CD8-positive, alpha-beta memory T cell (primary cell): Measurements from ENCODE around the gene ADSL. TPM values are rescaled to one million over a fixed set of nuclear protein-coding genes. Genes with fewer than 3 reads are reported as not detected.

ENCODE experiments used
- CTCF ChIA-PET: fragments of 350-600 bp; sonication (Branson Sonifier 250); formaldehyde crosslinking; loops from one replicate; lab custom pipeline; 2021; ENCODE audit warnings: antibody characterized with exemption; lab: Charles Lee
- POLR2A ChIA-PET: fragments of 350-600 bp; sonication (Branson Sonifier 250); formaldehyde crosslinking; loops from one replicate; lab custom pipeline; 2021; ENCODE audit warnings: antibody characterized with exemption; lab: Charles Lee
- DNase-seq, 5 donors: peaks; one replicate each; pipeline versions ENCODE4 v3.0.0 to v3.0.0-alpha.2; 2020 to 2022; ENCODE audit warnings: mixed read lengths in 1 of 5
- H3K27ac ChIP-seq: one replicate; pipeline ENCODE4 v1.7.0; 2013; ENCODE audit warnings: low read depth, mild to moderate bottlenecking, low read length, moderate library complexity
- H3K27me3 ChIP-seq: 2 replicates; pipeline ENCODE4 v1.7.0; 2013; ENCODE audit warnings: low read length, mild to moderate bottlenecking; ENCODE audit not compliant: insufficient read depth, poor library complexity, severe bottlenecking
- H3K36me3 ChIP-seq: 2 replicates; pipeline ENCODE4 v1.7.0; 2013; ENCODE audit warnings: mild to moderate bottlenecking, low read length, moderate library complexity; ENCODE audit not compliant: insufficient read depth
- H3K4me1 ChIP-seq: 2 replicates; pipeline ENCODE4 v1.7.0; 2013; ENCODE audit warnings: mild to moderate bottlenecking, low read length, moderate library complexity; ENCODE audit not compliant: insufficient read depth
- H3K4me3 ChIP-seq: 2 replicates; pipeline ENCODE4 v1.7.0; 2013; ENCODE audit warnings: mild to moderate bottlenecking, low read length
- H3K9me3 ChIP-seq: 2 replicates; pipeline ENCODE4 v1.7.0; 2013; ENCODE audit warnings: mild to moderate bottlenecking, low read length
- H3K27ac Mint-ChIP-seq, 8 donors: one replicate each; pipeline ENCODE4 v1.8.0; 2020 to 2021; ENCODE audit warnings: mixed read lengths in 8 of 8, mild to moderate bottlenecking in 6 of 8, inconsistent platforms in 3 of 8, moderate library complexity in 3 of 8
- H3K27me3 Mint-ChIP-seq, 2 donors: one replicate each; pipeline ENCODE4 v1.8.0; 2020 to 2021; ENCODE audit warnings: mixed read lengths in 2 of 2, mild to moderate bottlenecking in 1 of 2, moderate library complexity in 1 of 2
- H3K36me3 Mint-ChIP-seq, 3 donors: one replicate each; pipeline ENCODE4 v1.8.0; 2020 to 2021; ENCODE audit warnings: mixed read lengths in 3 of 3, inconsistent platforms in 1 of 3, mild to moderate bottlenecking in 1 of 3
- H3K4me1 Mint-ChIP-seq, 3 donors: one replicate each; pipeline ENCODE4 v1.8.0; 2020 to 2021; ENCODE audit warnings: mixed read lengths in 3 of 3, inconsistent platforms in 1 of 3, mild to moderate bottlenecking in 1 of 3
- H3K4me3 Mint-ChIP-seq, 7 donors: one replicate each; pipeline ENCODE4 v1.8.0; 2020 to 2021; ENCODE audit warnings: mixed read lengths in 7 of 7, mild to moderate bottlenecking in 6 of 7, moderate library complexity in 4 of 7, inconsistent platforms in 2 of 7
- H3K9me3 Mint-ChIP-seq, 5 donors: one replicate each; pipeline ENCODE4 v1.8.0; 2020 to 2022; ENCODE audit warnings: mixed read lengths in 5 of 5, mild to moderate bottlenecking in 3 of 5, moderate library complexity in 2 of 5, inconsistent platforms in 1 of 5
- polyA plus RNA-seq: library from polyadenylated mRNA; unstranded; fragments of 300-500 nt; fragmentation: Illumina TruSeq; gene quantifications from one replicate; pipeline ENCODE4 v1.2.3, GENCODE V29; 2021
- total RNA-seq, 2 experiments: library from RNA; stranded (reverse); gene quantifications; one replicate each; pipeline ENCODE4 v1.2.3, GENCODE V29; 2021

Gene ADSL
- total and polyA plus RNA-seq, 3 experiments from 2014 or later = 90.0 to 154 (median 151) TPM

- Mint-ChIP-seq H3K4me3 (no peak overlapping the region), H3K27ac (peak overlapping the region in 6 of 8 donors; percentile 17 to 96 (median 58)), H3K4me1 (peaks cover 91 to 100% (median 100%) of the 10 kb centered on the region in 3 donors), H3K27me3 (no peaks in the 10 kb centered on the region), H3K9me3 (no peaks in the 10 kb centered on the region), H3K36me3 (peaks cover 0 to 28% (median 18%) of the 10 kb centered on the region in 3 donors)
- ChIA-PET POLR2A (no interaction called here), CTCF (interaction anchor here (1.2 to 1.4 kb wide), 2 partner anchors 16 to 19 kb away, joined by 3 to 4 read pairs; no protein-coding TSS in a partner anchor)
- DNase-seq = no peak
- no peaks in the 10 kb centered on the region for H3K27me3 ChIP-seq
- no peak overlapping the region for H3K27ac ChIP-seq
- H3K4me1 ChIP-seq = peaks cover 97% of the 10 kb centered on the region
- no peaks in the 10 kb centered on the region for H3K36me3 ChIP-seq
- H3K4me3 ChIP-seq = no peak overlapping the region
- no peaks in the 10 kb centered on the region for H3K9me3 ChIP-seq
Measured at GRCh38 chr22:40329466-40329865, 16.8 kb upstream of the ADSL start.

DNA sequence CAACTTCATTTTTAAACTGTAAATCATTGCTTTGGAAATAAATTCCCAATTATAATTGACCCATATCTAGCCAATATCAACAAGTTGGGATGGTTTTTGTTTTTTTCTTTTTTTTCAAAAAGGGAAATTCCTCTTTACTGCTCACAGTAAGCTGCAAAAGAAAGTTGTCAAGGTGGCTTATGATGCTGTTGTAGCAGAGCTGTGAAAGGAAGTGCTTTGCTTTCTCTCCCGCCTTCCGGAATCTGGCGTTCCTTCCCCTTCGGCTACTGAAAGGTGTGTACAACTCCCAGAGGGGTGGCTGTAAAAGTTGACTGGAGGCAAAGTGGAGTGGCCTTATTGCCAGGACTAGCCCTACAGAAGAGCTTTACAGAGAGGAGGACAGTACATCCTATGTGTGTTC lies 16.2 kb upstream of the ADSL start:
- Mint-ChIP-seq H3K27me3 (no peaks in the 10 kb centered on the region), H3K4me3 (no peak overlapping the region), H3K27ac (peak overlapping the region in 6 of 8 donors; percentile 63 to 96 (median 75)), H3K36me3 (peaks cover 0 to 27% (median 18%) of the 10 kb centered on the region in 3 donors), H3K9me3 (no peaks in the 10 kb centered on the region), H3K4me1 (peaks cover 91 to 100% (median 100%) of the 10 kb centered on the region in 3 donors)
- no peaks in the 10 kb centered on the region for H3K36me3 ChIP-seq
- no peak overlapping the region for H3K4me3 ChIP-seq
- CTCF ChIA-PET = interaction anchor here (1.2 to 1.4 kb wide), 2 partner anchors 15 to 18 kb away, joined by 3 to 4 read pairs; no protein-coding TSS in a partner anchor
- DNase-seq = no peak
- peaks cover 98% of the 10 kb centered on the region for H3K4me1 ChIP-seq
- no peaks in the 10 kb centered on the region for H3K27me3 ChIP-seq
- POLR2A ChIA-PET = no interaction called here
- H3K27ac ChIP-seq = no peak overlapping the region
- H3K9me3 ChIP-seq = no peaks in the 10 kb centered on the region

DNA sequence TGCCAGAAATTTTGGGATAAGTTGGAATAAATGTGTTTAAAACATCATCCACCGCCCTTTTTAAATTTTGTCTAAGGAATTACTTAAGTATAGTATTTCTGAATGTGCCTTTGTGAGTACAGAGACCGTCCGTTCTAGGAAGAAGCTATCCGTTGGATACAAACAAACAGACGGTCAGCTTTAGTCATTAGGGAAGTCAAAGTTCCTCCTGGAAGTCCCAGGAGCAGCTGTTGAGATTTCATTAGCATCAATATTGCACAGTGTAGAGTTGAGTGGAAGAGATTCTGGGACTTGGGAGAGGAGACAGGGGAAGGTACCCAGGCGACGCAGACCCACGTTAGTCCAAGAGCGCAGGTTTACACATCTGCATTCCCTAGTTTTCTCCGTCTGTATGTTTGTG lies 15.7 kb upstream of the ADSL start:
- Mint-ChIP-seq H3K4me1 (peaks cover 90 to 100% (median 100%) of the 10 kb centered on the region in 3 donors), H3K4me3 (peak overlapping the region in 1 of 7 donors; percentile 10), H3K27me3 (no peaks in the 10 kb centered on the region), H3K27ac (peak overlapping the region in 5 of 8 donors; percentile 43 to 86 (median 79)), H3K36me3 (peaks cover 0 to 25% (median 18%) of the 10 kb centered on the region in 3 donors), H3K9me3 (no peaks in the 10 kb centered on the region)
- no peak overlapping the region for H3K27ac ChIP-seq
- H3K27me3 ChIP-seq = no peaks in the 10 kb centered on the region
- DNase-seq = no peak
- H3K4me1 ChIP-seq = peaks cover 98% of the 10 kb centered on the region
- no peak overlapping the region for H3K4me3 ChIP-seq
- ChIA-PET POLR2A (no interaction called here), CTCF (interaction anchor here (1.2 kb wide), 1 partner anchor 18 kb away, joined by 4 read pairs; no protein-coding TSS in a partner anchor)
- H3K36me3 ChIP-seq = no peaks in the 10 kb centered on the region
- no peaks in the 10 kb centered on the region for H3K9me3 ChIP-seq

GRCh38 chr22:40331706-40332105 lies 14.6 kb upstream of the ADSL start:
- POLR2A ChIA-PET = no interaction called here
- Histone ChIP-seq H3K36me3 (no peaks in the 10 kb centered on the region), H3K4me3 (no peak overlapping the region), H3K27ac (no peak overlapping the region), H3K27me3 (no peaks in the 10 kb centered on the region), H3K9me3 (no peaks in the 10 kb centered on the region), H3K4me1 (peaks cover 96% of the 10 kb centered on the region)
- DNase-seq = no peak
- no peaks in the 10 kb centered on the region for H3K9me3 Mint-ChIP-seq
- CTCF ChIA-PET = no interaction called here
- H3K27me3 Mint-ChIP-seq = no peaks in the 10 kb centered on the region
- peaks cover 90 to 100% (median 99%) of the 10 kb centered on the region in 3 donors for H3K4me1 Mint-ChIP-seq
- H3K4me3 Mint-ChIP-seq = peak overlapping the region in 3 of 7 donors; percentile 25 to 74 (median 37)
- H3K36me3 Mint-ChIP-seq = peaks cover 0 to 26% (median 19%) of the 10 kb centered on the region in 3 donors
- peak overlapping the region in 7 of 8 donors; percentile 54 to 95 (median 86) for H3K27ac Mint-ChIP-seq

DNA sequence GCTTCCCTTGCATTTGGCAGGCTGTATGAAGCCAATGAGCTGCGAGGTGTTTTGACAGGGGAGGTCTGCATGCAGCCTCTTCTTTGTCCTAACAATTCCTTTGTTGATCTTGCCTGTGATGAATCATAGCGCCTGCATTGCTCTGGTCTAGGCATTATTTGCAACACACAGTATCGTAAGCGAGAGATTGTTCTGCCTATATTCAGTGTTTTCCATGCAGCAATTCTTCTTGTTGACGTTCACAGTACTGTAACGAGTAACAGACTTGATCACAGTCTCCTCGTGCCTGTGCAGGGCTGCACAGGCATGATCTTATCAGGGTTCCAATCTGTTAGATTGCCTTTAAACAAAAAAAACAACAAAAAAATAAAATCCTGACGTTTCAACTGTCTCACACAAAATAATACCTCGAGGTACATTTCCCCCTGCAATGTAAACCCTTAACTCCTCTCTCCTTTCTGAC lies 13.9 kb upstream of the ADSL start:
- Mint-ChIP-seq H3K9me3 (no peaks in the 10 kb centered on the region), H3K27ac (peak overlapping the region; percentile 75 to 95 (median 86)), H3K36me3 (peaks cover 0 to 21% (median 16%) of the 10 kb centered on the region in 3 donors), H3K4me3 (peak overlapping the region; percentile 37 to 84 (median 67)), H3K27me3 (no peaks in the 10 kb centered on the region), H3K4me1 (peaks cover 87 to 100% (median 99%) of the 10 kb centered on the region in 3 donors)
- POLR2A ChIA-PET = no interaction called here
- Histone ChIP-seq H3K9me3 (no peaks in the 10 kb centered on the region), H3K27ac (no peak overlapping the region), H3K27me3 (no peaks in the 10 kb centered on the region), H3K36me3 (no peaks in the 10 kb centered on the region), H3K4me1 (peaks cover 96% of the 10 kb centered on the region), H3K4me3 (peak overlapping the region; percentile 16)
- peak in 2 of 5 donors; percentile 30 to 68 for DNase-seq
- CTCF ChIA-PET = no interaction called here

- DNase-seq = no peak
- Histone ChIP-seq H3K4me1 (peaks cover 80% of the 10 kb centered on the region), H3K27ac (no peak overlapping the region), H3K27me3 (no peaks in the 10 kb centered on the region), H3K4me3 (no peak overlapping the region), H3K9me3 (no peaks in the 10 kb centered on the region), H3K36me3 (no peaks in the 10 kb centered on the region)
- Mint-ChIP-seq H3K27me3 (no peaks in the 10 kb centered on the region), H3K4me1 (peaks cover 82 to 99% (median 99%) of the 10 kb centered on the region in 3 donors), H3K9me3 (no peaks in the 10 kb centered on the region), H3K4me3 (peak overlapping the region in 5 of 7 donors; percentile 58 to 81 (median 74)), H3K36me3 (peaks cover 0 to 19% (median 12%) of the 10 kb centered on the region in 3 donors), H3K27ac (peak overlapping the region; percentile 46 to 86 (median 74))
- POLR2A ChIA-PET = interaction anchor here (1.1 to 3.3 kb wide), 3 partner anchors 11 to 290 kb away, joined by 3 to 25 read pairs (median 6); no protein-coding TSS in a partner anchor
- CTCF ChIA-PET = interaction anchor here (1.4 to 3.8 kb wide), 2 partner anchors 11 to 14 kb away, joined by 6 to 17 read pairs; partner anchors contain the start of gene ADSL
Measured at GRCh38 chr22:40334060-40334459, 12.2 kb upstream of the ADSL start.

DNA sequence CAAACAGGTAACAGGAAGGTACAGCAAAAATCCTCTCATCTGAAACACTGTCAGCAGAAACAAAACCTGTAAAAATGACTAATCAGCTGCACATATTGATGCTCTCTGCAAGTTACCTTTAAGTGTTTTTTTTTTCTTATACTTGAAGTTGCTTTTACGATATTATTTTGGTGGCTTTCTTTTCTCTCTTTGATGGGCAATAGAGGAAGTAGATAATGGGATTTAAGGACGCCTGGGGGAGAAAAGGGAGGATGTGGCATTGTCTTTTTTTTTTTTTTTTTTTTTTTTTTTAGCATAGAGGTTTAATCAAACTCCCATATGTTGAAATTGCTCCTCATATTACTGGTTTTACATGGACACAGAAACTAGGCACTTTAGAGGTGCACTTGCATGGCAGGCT lies 11.4 kb upstream of the ADSL start:
- Histone ChIP-seq H3K9me3 (no peaks in the 10 kb centered on the region), H3K36me3 (no peaks in the 10 kb centered on the region), H3K4me3 (no peak overlapping the region), H3K27ac (no peak overlapping the region), H3K4me1 (peaks cover 72% of the 10 kb centered on the region), H3K27me3 (no peaks in the 10 kb centered on the region)
- peak in 2 of 5 donors; percentile 64 to 72 for DNase-seq
- POLR2A ChIA-PET = interaction anchor here (0.6 to 3.3 kb wide), 7 partner anchors 9 to 291 kb away, joined by 3 to 25 read pairs (median 4); no protein-coding TSS in a partner anchor
- Mint-ChIP-seq H3K36me3 (peaks cover 0 to 18% (median 12%) of the 10 kb centered on the region in 3 donors), H3K4me1 (peaks cover 74 to 96% (median 95%) of the 10 kb centered on the region in 3 donors), H3K27me3 (no peaks in the 10 kb centered on the region), H3K4me3 (peak overlapping the region; percentile 49 to 81 (median 67)), H3K9me3 (no peaks in the 10 kb centered on the region), H3K27ac (peak overlapping the region; percentile 31 to 86 (median 74))
- CTCF ChIA-PET = interaction anchor here (3.8 kb wide), 1 partner anchor 10 kb away, joined by 17 read pairs; the partner anchor contains the start of gene ADSL

DNA sequence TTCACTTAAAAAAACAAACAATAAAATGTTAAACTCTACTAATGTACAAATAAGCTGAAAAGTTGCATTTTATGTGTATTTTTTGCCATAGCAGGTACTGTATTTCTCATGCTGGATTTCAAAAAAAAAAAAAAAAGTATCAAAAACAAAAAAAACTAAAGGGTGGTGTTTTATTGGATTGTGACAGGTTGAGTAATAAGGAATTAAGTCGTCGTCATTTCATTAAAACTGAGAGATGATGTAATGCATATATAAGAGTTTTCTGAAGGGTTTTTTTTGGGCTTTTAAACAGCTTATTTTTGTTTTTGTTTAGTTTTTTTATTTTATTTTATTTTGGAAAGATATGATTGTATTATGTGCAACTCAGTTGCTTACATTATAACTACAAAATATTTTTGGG lies 10.9 kb upstream of the ADSL start:
- peaks cover 0 to 14% (median 13%) of the 10 kb centered on the region in 3 donors for H3K36me3 Mint-ChIP-seq
- H3K4me1 Mint-ChIP-seq = peaks cover 73 to 95% (median 94%) of the 10 kb centered on the region in 3 donors
- peaks cover 67% of the 10 kb centered on the region for H3K4me1 ChIP-seq
- H3K27ac Mint-ChIP-seq = peak overlapping the region in 7 of 8 donors; percentile 46 to 86 (median 75)
- no peaks in the 10 kb centered on the region for H3K27me3 Mint-ChIP-seq
- no peak overlapping the region for H3K4me3 ChIP-seq
- CTCF ChIA-PET = interaction anchor here (0.6 to 3.8 kb wide), 2 partner anchors 10 to 455 kb away, joined by 3 to 17 read pairs; partner anchors contain the start of gene ADSL
- POLR2A ChIA-PET = interaction anchor here (0.6 to 3.3 kb wide), 9 partner anchors 10 to 649 kb away, joined by 3 to 25 read pairs (median 4); no protein-coding TSS in a partner anchor
- DNase-seq = no peak
- no peaks in the 10 kb centered on the region for H3K27me3 ChIP-seq
- no peaks in the 10 kb centered on the region for H3K9me3 ChIP-seq
- peak overlapping the region; percentile 32 to 74 (median 60) for H3K4me3 Mint-ChIP-seq
- no peaks in the 10 kb centered on the region for H3K36me3 ChIP-seq
- H3K9me3 Mint-ChIP-seq = no peaks in the 10 kb centered on the region
- no peak overlapping the region for H3K27ac ChIP-seq
